Islet precursor cell (in vitro differentiated cells): ENCODE data around the gene SCGB3A2.
A peak's percentile ranks its signal among the peaks of the same experiment; 100 is the strongest.
"Not testable (repeated sequence)": the region's sequence is repeated elsewhere in the genome, so short reads cannot be mapped to it uniquely, and the experiment has no call there.

Experiments
- DNase-seq: peaks from one replicate; pipeline ENCODE4 v3.0.0-alpha.2; 2018

Gene SCGB3A2

DNA sequence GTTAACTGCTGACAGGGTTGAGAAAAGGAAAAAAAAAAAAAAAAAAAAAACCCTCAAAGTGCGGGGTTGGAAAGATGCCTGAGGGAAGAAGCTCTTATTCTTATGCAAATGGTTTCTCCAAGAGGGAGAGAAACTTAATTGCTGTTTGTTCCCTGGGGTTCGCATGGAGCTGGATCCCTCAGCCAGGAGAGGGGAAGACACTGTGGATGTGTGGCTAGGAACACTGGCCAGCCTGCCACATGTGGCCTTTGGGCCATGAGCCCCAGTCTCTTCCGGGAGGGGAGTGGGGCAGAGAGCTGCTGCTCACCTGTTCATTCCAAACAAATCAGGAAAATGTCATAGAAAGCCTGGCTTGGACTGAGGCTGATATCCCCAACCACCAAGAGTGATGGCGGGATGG, 9.4 kb upstream of the SCGB3A2 start:
- peak; percentile 77 for DNase-seq

DNA sequence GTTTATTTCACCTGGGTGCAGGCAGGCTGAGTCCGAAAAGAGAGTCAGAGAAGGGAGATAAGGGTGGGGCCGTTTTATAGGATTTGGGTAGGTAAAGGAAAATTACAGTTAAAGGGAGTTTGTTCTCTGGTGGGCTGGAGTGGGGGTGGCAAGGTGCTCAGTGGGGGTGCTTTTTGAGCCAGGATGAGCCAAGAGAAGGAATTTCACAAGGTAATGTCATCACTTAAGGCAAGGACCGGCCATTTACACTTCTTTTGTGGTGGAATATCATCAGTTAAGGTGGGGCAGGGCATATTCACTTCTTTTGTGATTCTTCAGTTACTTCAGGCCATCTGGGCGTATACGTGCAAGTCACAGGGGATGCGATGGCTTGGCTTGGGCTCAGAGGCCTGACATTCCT, 8.6 kb upstream of the SCGB3A2 start:
- DNase-seq: not testable (repeated sequence)

DNA sequence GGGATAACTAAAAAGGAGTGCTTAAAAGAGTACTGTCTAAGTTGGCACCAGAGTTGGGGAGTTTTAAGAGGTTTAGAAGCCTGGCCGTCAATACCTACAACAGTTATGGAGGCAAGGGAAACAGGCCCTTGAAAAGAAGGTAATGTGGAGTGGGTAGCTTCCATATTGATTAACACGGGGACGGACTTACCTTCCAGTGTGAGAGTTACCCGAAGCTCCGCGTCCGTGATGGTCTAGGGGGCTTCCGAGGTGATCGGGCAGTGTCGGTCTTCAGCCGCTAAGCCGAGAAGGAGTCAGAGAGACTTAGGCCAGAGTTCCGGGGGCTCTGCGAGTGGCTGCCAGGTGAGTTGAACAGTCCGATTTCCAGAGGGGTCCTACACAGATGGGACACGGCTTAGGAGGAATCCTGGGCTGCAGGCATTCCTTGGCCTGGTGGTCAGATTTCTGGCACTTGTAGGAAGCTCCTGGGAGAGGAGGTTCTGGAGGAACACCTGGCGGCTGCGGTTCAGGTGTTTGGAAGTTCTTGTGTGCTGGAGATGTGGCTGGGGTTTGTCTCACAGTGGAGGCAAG, 6.4 kb upstream of the SCGB3A2 start:
- not testable (repeated sequence) for DNase-seq

DNA sequence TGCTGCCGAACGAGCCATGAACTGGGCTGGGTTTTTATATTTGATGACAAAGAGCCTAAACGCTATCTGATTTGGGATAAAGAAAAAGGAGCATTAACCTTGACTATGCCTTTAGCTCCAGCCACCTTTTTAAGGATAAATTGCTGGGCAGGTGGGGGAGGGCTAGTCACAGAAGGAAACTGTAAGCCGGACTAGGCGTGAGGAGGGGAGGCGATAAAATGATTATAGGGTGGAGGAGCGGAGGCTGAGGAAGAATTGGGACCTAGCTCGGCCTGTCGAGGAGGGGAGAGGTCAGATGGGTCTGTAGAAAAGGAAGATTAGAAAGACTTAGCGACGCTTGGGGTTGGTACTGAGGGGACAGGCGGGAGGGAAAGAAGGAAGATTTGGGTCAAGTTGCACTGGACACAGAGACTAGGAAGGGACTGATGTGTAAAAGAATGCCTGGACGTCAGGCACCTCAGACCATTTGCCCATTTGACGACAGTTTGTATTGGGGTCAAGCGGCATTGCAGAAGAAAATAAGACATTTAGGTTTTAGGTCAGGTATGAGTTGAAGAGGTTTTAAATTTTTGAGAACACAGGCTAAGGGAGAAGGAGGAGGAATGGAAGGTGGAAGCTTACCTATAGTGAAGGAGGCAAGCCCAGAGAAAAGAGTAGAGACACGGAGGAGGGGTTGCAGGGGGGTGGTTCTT, 5.6 kb upstream of the SCGB3A2 start:
- not testable (repeated sequence) for DNase-seq

DNA sequence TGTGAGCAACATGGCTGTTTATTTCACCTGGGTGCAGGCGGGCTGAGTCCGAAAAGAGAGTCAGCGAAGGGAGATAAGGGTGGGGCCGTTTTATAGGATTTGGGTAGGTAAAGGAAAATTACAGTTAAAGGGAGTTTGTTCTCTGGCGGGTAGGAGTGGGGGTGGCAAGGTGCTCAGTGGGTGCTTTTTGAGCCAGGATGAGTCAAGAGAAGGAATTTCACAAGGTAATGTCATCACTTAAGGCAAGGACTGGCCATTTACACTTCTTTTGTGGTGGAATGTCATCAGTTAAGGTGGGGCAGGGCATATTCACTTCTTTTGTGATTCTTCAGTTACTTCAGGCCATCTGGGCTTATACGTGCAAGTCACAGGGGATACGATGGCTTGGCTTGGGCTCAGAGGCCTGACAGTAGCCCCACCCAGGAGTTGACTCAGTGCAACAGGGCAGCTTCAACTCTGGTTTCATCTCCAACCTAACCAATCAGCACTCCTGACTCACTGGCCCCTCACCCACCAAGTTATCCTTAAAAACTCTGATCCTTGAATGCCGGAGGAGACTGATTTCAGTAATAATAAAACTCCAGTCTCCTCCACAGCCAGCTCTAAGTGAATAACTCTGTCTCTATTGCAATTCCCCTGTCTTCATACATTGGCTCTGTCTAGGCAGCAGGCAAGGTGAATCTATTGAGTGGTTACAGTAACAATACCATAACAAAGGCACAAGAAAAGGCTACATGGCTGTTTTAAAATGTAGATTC, 4.2 kb upstream of the SCGB3A2 start:
- DNase-seq: peak; percentile 76

DNA sequence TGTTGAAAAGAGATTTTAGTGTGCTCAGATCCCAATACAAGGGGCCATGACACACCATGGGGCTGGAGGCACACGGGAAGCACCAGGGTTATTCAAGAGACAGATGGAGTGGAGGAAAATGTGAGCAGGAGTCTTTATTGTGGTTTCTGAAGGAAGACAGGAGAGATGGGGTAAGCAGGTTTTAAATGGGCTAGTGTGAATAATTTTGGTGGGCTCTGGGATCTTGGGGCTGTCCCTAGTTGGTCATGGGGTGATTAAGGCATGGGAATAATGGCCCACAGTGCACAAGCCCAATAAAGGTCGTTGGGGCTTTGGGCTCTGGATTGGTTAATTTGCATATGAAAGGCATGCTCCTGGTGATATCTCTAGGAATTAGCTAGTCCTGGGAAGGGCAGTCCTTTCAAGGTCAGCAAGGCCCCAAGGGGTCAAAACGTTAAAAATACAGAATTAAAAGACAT, 3.6 kb upstream of the SCGB3A2 start:
- no peak for DNase-seq

DNA sequence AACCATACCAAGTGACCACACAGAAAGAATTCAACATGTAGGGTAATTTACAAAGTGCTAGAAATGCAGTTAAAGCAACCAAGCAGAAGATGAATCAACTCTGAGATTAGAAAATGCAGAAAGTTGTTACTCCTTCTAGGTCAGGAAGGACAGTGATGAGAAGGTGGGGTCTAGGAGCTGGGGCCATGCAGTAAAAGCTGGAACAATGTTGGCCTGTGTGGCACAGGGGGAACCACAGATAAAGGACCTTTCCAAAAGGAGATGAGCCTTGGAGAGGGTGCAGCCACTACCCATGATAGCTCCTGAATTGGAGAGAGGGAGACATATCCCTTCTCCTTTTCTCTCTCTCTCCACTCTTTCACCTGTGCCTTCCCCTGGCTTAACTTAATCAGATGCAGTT, 2.4 kb upstream of the SCGB3A2 start:
- no peak for DNase-seq

DNA sequence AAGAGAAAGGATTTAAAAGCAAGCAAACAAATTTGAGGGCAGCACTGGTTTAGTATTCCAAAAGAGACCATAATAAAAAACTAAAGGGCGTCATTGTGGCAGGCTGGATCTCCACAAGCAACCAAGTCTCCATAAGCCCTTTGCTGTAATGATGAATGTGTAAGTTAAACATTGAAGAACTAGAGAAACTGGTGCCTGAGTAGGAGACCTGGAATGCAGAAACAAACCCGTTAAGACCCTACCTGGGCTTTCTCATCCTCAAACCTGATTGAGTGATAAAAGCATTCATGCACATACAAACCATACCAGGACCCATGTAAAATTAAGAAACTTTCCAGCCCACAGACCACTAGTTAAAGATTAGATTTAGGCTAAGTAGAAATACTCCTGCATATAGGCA, 1.9 kb upstream of the SCGB3A2 start:
- no peak for DNase-seq

DNA sequence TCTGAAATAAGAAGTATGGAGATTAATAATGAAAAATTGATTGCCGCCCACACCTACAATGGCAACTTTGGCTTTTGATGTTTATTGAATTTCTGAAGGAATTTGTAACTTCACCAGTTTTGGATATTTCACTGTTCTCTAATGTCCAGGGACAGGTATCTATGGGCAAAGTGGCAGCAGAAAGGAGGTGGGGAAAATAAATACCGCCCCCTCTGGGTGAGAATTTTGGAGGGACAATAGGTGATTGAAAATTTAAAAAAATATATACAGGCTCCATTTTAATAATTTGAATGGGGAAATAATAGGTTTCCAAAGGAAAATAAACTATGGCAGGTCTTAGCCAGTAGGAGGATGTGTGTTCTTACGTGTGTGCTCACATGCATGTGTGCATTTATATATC, 1.3 kb downstream of the SCGB3A2 start:
- no peak for DNase-seq

DNA sequence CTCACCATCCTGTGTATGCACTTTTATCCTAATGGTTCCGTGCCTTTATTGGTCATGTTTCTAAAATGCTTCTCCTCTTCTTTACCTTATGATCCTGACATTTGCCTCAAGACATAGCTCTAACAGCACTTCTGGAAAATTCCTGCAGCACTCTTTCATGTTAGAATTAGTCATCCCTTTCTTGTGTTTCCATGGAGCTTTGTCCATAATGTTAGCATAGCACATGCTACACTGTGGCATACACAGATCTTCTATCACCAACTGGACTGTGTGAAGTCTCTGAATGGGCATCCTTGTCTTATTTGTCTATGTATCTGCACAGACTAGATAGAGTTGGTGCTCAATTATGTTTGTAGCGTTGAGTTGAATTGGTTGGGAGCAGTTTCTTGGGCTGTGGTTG, 2.0 kb downstream of the SCGB3A2 start:
- no peak for DNase-seq

DNA sequence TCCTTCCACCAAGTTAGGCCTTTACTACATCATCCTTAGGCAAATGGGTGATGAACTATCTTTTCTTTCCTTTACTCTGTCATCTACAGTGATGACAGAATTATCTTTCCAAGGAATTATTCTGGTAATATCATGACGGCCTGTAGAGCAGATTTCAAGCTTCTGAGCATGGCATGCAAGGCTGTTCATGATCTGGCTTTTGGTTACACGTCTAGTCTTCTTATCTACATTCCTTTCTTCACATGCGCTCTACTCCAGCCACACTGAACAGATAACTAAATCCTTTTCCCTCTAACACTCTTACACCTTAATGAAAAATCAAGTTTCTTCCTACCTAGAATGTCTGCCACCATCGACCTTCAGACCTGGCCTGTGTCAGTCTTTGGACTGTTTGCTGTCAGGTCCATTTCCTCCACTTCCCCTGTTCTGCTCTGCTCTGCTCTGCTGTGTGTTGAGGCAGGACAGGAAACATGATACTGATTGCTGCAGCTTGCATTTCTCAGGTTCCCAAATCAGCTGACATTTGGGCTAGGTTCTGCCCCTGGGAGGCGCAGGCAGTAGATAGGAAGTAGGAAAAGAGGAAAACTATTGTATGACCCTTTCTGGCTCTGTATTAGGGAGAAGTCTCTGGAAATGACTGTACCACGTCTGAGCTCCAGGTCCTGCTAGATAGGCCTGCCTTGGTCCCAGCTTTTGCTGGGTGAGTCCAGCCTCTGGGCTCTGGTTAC, 4.2 kb downstream of the SCGB3A2 start:
- peak; percentile 67 for DNase-seq

DNA sequence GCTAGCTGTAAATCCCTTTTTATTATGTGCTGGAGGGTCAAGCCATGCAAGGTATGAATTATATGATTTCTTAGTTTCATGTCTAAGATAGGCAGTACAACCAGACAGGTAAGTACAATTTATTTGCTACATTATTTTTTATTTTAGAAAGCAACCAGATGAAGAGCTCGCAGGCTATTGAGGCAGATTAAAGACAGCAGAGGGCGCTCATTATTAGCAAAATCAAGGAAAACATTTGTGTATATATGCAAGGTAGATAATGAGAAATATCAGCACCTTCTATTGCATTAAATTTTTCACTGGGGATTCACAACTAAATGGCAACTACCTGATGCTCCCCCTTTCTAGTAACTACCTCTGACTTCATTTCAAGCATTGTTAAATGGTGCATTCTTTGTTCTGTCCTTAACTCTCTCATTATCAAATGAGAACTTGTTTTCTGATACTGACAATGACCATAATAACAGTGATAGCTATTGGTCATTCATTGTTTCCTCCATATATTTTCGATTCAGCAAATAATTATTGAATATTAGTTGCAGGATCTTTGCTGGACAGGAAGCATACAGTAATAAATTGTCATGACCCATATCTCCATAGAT, 8.6 kb downstream of the SCGB3A2 start:
- DNase-seq: no peak

DNA sequence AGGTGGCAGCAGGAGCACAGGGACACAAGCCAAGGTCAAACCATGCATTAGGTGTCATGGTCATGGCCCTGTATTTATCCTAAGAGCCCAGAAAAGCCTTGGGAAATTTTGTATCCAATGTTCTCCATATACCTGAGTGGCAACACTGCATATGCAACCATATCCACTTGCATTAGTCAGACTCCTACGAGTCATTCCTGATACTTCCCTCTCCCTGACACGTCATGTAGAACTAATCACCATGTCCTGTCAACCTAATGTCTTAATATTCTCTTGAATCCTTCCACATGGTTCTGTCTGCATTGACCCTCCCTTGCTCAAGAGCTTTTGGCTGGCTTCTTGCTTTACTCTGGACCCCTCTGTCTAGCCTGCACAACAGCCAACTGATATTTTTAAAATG, 9.4 kb downstream of the SCGB3A2 start:
- no peak for DNase-seq

DNA sequence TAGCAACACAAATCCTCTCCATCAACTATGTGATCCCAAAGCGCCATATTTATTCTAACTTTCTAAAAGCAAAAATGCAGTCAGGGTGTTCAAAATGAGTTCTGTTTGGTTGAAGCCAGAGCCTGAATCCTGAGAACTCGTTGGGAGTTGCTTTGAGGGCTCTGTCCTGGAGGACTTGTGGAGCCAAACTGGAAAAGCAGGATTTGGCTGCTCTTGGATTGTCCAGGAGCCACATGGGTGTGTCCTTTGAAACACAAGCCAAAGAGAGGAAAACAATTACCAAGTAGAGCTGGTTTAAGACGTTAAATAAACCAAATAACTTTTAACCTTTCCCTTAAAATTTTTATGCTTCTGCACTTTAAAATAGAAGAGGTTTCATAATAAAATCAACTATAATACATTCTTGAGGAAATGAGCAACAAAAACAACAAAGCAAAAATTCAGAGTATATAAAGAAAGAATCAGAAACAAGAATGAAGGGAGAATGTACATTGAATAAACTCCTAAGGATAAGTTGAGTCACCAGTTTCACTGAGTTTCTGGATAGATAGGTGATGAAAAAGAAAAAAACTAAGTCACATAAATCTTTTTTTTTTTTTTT, 14.3 kb downstream of the SCGB3A2 start:
- peak; percentile 92 for DNase-seq

DNA sequence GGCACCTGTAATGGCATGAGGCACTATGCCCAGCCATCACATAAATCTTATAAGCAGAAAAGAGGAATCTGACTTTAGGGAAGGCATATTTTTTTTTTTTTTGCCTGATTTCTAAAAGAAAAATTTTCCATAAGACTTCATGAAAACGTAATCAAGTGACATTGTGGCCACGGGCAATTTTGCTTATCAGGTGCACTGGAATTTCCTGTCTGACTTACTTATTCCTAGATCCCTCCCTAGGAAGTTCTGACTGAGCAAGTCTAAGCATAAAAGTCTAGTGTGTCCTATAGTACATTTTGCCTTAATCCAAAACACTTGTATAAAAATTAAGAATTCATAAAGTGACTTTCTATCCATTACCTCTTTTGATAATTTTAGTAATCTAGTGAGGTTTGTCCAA, 15.3 kb downstream of the SCGB3A2 start:
- DNase-seq: no peak

DNA sequence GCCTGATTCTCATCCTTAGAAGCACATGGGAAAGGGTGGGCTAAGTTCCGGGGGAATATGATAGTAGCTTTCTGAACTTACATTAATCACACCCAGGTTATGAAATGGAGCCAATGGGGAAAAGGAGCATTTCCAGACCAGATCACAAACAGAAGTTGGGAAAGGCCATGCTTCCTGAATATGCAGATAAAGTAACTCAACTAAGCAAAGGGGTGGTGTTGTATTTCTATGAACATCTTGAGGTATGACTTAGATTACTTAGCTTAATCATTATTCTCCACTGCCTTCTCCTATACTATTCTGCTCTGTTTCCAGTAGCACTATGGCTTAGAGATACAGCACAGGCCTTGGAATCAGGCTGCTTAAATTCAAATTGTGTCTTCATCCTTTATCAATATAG, 17.4 kb downstream of the SCGB3A2 start:
- DNase-seq: no peak

DNA sequence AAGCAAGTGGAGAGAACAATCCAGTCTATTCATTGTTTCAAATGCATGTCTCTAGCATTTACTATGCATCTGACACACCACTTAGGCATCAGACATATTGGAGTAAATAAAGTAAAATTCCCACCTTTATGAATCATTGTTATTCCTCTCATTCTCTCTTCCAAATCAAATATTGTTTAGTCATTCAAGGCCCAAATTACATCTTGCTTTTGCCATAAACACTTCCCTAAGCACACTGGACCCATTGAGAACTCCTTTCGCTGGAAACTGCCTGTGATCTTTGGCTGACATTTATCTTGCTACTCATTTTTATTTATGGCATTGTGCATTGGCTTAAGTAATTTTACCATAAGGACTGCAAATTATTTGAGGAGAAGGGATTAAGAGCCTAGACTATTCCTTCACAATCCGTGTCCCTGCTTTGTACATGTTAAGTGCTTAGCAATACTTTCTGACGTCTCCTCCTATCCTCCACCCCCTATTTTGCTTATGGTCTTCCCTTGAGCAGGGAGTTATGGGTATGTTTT, 20.4 kb downstream of the SCGB3A2 start:
- no peak for DNase-seq

DNA sequence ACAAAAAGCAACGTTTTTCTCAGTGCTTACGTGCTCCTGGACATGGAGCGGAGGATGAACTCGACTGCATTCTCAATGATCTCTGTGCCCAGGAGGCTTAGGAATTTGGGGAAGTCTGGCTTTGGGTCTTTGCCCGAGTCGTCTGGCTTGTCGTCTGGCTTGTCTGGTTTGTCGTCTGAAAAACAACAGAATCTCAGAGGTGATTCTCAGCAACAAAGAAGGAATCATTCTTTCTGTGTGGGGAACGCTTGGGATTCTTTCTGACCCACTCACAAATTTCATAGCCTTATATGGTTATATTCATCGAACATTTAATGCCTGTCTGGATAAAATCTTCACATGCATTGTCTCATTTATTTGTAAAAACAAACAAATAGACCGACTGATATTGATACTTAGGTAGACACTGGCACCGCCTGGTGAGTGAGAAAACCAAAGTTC, 23.1 kb downstream of the SCGB3A2 start:
- peak; percentile 92 for DNase-seq

DNA sequence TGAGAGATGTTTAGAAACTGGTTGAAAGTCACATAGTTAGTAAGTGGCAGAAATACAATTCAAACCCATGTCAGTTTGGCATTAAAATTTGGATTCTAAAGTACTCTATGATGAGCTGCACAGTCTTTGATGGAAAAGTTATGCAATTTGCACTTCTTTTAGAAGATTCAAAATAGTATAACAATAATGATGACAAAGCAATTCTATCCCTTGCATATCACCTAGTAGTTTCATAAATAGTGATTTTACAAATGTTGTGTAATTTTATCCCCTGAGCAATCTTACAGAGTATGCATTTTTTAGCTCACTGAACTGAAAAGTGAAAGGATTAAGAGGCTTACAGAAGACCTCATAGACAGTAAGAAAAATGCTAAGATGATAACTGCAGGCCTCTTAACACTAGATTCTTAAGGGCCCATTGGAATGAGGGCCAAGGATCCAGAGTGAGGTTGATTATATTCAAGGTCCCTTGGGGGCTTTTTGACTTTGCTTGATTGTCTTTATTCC, 24.2 kb downstream of the SCGB3A2 start:
- DNase-seq: no peak

DNA sequence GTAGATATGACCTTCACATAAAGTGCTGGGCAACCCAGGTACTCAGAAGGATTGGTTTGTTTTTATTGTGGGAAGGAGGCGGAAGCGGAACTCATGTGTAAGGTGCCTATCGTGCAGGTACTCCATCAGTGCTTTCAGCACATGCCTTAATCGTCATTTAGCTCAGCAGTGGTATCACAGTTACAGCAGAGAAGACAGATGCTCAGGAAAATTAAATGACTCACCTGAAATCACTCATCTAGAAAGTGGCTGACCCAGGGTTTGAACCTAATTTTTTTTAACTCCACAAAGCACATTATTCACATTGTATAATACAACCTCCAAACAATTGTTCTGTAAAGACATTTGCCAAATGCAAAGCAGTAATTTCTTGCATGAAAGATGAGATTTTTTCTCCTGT, 25.6 kb downstream of the SCGB3A2 start:
- no peak for DNase-seq

DNA sequence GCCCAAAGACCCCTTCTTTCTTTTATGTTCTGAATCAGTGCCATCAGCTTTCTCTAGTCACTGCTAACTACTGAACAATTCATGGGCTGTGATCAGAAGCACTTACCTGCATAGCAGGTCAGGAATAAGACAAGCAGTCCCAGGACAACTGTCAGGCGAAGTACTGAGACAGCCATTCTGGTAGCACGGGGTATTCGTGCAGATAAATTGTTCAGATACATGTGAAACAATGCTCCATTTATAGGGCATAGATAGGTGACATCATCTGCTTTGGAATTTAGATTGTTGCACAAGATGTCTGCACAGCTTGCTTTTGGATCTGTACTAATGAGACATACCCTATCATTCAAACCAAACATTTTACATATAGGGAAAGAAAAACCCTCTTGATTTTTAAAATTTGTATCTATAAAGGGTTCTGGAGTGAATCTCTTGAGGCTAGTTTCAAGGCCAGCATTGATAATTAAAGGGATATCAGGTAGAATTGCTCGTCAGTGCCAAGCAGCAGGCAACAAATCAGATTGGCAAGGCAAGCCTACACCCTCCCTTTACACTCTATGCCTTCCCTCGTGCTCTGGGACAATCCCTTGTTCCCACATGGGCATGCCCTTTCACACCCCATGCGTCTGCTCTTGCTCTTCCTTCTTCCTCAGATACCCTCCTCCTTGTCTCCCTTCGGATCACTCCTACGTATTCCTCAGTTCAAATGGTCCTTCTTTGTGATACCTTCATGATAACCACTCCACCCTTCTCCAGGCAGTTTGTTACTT, 28.0 kb downstream of the SCGB3A2 start, which contains the start of gene C5orf46:
Gene C5orf46 (minus strand): TSS at position 213 of the 770 bp plus-strand sequence. CDS start 37 bp downstream, at position 176.
- peak; percentile 69 for DNase-seq
